GM23248 (cell line): Measurements from ENCODE around the gene USP10. TPM values are rescaled to one million over a fixed set of nuclear protein-coding genes. Genes with fewer than 3 reads are reported as not detected.
"Not testable (repeated sequence)": the region's sequence is repeated elsewhere in the genome, so short reads cannot be mapped to it uniquely, and the experiment has no call there.

Experiments used
- DNase-seq: peaks from one replicate; pipeline ENCODE4 v3.0.0-alpha.2; 2015
- H2AFZ ChIP-seq: fragments of 200-600 bp; sonication (generic); 2 replicates; pipeline ENCODE4 v1.6.1; 2016; ENCODE audit warnings: antibody characterized with exemption
- H3F3A ChIP-seq: fragments of 200-600 bp; sonication (generic); 2 replicates; pipeline ENCODE4 v1.6.1; 2016; ENCODE audit warnings: mild to moderate bottlenecking, antibody characterized with exemption, mixed run types; ENCODE audit not compliant: insufficient read depth
- H3K27ac ChIP-seq: fragments of 200-600 bp; sonication (generic); 2 replicates; pipeline ENCODE4 v1.5.1; 2016; ENCODE audit warnings: mild to moderate bottlenecking
- H3K27me3 ChIP-seq: fragments of 200-600 bp; sonication (generic); replicated peaks from 2 replicates; pipeline ENCODE4 v1.6.1; 2016; ENCODE audit warnings: mild to moderate bottlenecking; ENCODE audit not compliant: insufficient read depth
- H3K36me3 ChIP-seq: fragments of 200-600 bp; sonication (generic); 2 replicates; pipeline ENCODE4 v1.6.1; 2016; ENCODE audit warnings: low read depth, mild to moderate bottlenecking
- H3K4me1 ChIP-seq: fragments of 200-600 bp; sonication (generic); 2 replicates; pipeline ENCODE4 v1.6.1; 2016; ENCODE audit warnings: mild to moderate bottlenecking; ENCODE audit not compliant: insufficient read depth
- H3K4me2 ChIP-seq: fragments of 200-600 bp; sonication (generic); one replicate; pipeline ENCODE4 v1.6.1; 2016; ENCODE audit warnings: mild to moderate bottlenecking; ENCODE audit not compliant: unreplicated experiment
- H3K4me3 ChIP-seq: fragments of 200-600 bp; sonication (generic); 2 replicates; pipeline ENCODE4 v1.5.1; 2016; ENCODE audit warnings: mild to moderate bottlenecking
- H3K79me2 ChIP-seq: fragments of 200-600 bp; sonication (generic); 2 replicates; pipeline ENCODE4 v1.6.1; 2016; ENCODE audit warnings: mild to moderate bottlenecking; ENCODE audit not compliant: insufficient read depth
- H3K9ac ChIP-seq: fragments of 200-600 bp; sonication (generic); 2 replicates; pipeline ENCODE4 v1.6.1; 2016; ENCODE audit warnings: mild to moderate bottlenecking
- H3K9me2 ChIP-seq: fragments of 200-600 bp; sonication (generic); 2 replicates; pipeline ENCODE4 v1.6.1; 2016; ENCODE audit warnings: mixed run types, mild to moderate bottlenecking, moderate library complexity; ENCODE audit not compliant: insufficient read depth
- H3K9me3 ChIP-seq: fragments of 200-600 bp; sonication (generic); one replicate; pipeline ENCODE4 v1.6.1; 2017; ENCODE audit warnings: low read depth
- H4K20me1 ChIP-seq: fragments of 200-600 bp; sonication (generic); 2 replicates; pipeline ENCODE4 v1.6.0; 2016; ENCODE audit not compliant: insufficient read depth
- EZH2 ChIP-seq: fragments of 200-600 bp; sonication (generic); IDR thresholded peaks from 2 replicates; pipeline ENCODE4 v1.6.1; 2018; ENCODE audit warnings: antibody characterized with exemption, mild to moderate bottlenecking; ENCODE audit not compliant: insufficient read depth, poor library complexity, severe bottlenecking
- EZH2phosphoT487 ChIP-seq: fragments of 200-600 bp; sonication (generic); IDR thresholded peaks from 2 replicates; pipeline ENCODE4 v1.6.1; 2018; ENCODE audit warnings: antibody characterized with exemption, moderate library complexity, mild to moderate bottlenecking, low read depth; ENCODE audit not compliant: insufficient read depth
- WGBS, 2 experiments: methylation state at CpG; one replicate each; pipeline ENCODE4 v1.1.6; 2015 to 2017; ENCODE audit warnings: low lambda C conversion rate in 2 of 2, low coverage in 1 of 2; ENCODE audit errors: missing lambda C conversion rate in 2 of 2; 5-methylcytosine and 5-hydroxymethylcytosine counted together
- in situ Hi-C: fragments of 300-500 bp; cut with MboI; formaldehyde crosslinking; loops from 2 replicates; pipeline ENCODE4 v1.15.0; 2020
- polyA plus RNA-seq: library from polyadenylated mRNA; unstranded; fragments of >200 nt; fragmentation: Nextera tagmentation; extraction: Ambion mirVana; gene quantifications from 2 replicates; pipeline ENCODE4 v1.2.1, GENCODE V29; 2016
- total RNA-seq: library from RNA; depleted of rRNA; stranded (reverse); fragments of >200 nt; shearing (Covaris generic); gene quantifications from 2 replicates; pipeline ENCODE4 v1.2.3, GENCODE V29; 2014

Gene USP10
- total and polyA plus RNA-seq, 2 experiments from 2014 or later = 48.3 to 74.0 TPM

DNA sequence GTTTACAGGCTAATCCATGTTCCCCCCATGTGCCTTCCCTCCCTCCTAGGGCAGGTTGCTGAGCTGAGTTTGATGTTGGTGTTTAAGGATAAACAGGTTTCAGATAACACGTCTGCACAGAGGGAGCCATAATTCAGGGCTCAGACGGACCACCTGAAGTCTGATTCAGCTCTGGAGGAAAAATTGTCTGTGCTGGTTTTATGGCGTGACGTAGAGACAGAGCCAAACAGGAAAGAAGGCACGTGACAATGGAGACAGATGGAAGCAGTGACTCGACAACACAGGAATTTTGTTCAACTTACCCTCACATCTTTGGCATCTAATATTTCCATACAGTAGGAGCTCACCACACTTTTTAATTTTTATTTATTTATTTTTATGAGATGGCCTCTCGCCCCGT is 10.7 kb upstream of the USP10 start:
- 0 out of 2 replicates have a peak overlapping the region, but pooled peaks have one; percentile 19 for H2AFZ ChIP-seq
- TF ChIP-seq EZH2 = no peak
- TF ChIP-seq EZH2phosphoT487 = no peak
- peak overlapping the region; percentile 24 for H3K4me2 ChIP-seq
- peak overlapping the region; percentile 46; the same call in 1 of the 2 replicates for H3K9ac ChIP-seq
- in situ Hi-C loops = no loop called here
- H3K36me3 ChIP-seq = no peaks in the 10 kb centered on the region
- WGBS, 2 experiments = 7 to 9% methylated on average over 8 of the region's 8 CpGs
- peak; percentile 97 for DNase-seq
- H3K9me2 ChIP-seq = no peaks in the 10 kb centered on the region
- H3K79me2 ChIP-seq = no peaks in the 10 kb centered on the region
- no peak overlapping the region for H3K4me3 ChIP-seq
- H3K27me3 ChIP-seq = no peaks in the 10 kb centered on the region
- H3K27ac ChIP-seq = peak overlapping the region; percentile 70
- peaks cover 38% of the 10 kb centered on the region for H3K4me1 ChIP-seq
- no peaks in the 10 kb centered on the region for H3K9me3 ChIP-seq
- H3F3A ChIP-seq = peaks cover 42% of the 10 kb centered on the region
- H4K20me1 ChIP-seq = no peaks in the 10 kb centered on the region

- Histone ChIP-seq H3K36me3 (no peaks in the 10 kb centered on the region), H3K79me2 (no peaks in the 10 kb centered on the region), H3K27ac (peak overlapping the region; percentile 70), H4K20me1 (no peaks in the 10 kb centered on the region), H3K9ac (peak overlapping the region; percentile 46), H2AFZ (no peak overlapping the region), H3K9me2 (no peaks in the 10 kb centered on the region), H3K4me2 (peak overlapping the region; percentile 24), H3F3A (peaks cover 42% of the 10 kb centered on the region), H3K9me3 (no peaks in the 10 kb centered on the region), H3K4me3 (no peak overlapping the region), H3K27me3 (no peaks in the 10 kb centered on the region), H3K4me1 (peaks cover 38% of the 10 kb centered on the region)
- WGBS, 2 experiments = 64 to 69% methylated on average over 6 of the region's 6 CpGs
- in situ Hi-C loops = no loop called here
- peak; percentile 65 for DNase-seq
- TF ChIP-seq EZH2phosphoT487 = 0 out of 2 replicates have a peak, but pooled peaks have one; percentile 76
- TF ChIP-seq EZH2 = no peak
Observed at GRCh38 chr16:84690088-84690819, 9.5 kb upstream of the USP10 start.

- Histone ChIP-seq H3K9me2 (no peaks in the 10 kb centered on the region), H4K20me1 (no peaks in the 10 kb centered on the region), H3F3A (peaks cover 33% of the 10 kb centered on the region), H3K9me3 (no peaks in the 10 kb centered on the region), H3K4me1 (peaks cover 31% of the 10 kb centered on the region), H3K36me3 (no peaks in the 10 kb centered on the region), H3K9ac (no peak overlapping the region), H3K27ac (no peak overlapping the region), H3K4me3 (no peak overlapping the region), H3K27me3 (no peaks in the 10 kb centered on the region), H3K4me2 (no peak overlapping the region), H2AFZ (peak overlapping the region; percentile 23; the same call in 1 of the 2 replicates), H3K79me2 (no peaks in the 10 kb centered on the region)
- 61 to 66% methylated on average over 6 of the region's 6 CpGs for WGBS, 2 experiments
- DNase-seq = no peak
- in situ Hi-C loops = no loop called here
- TF ChIP-seq EZH2phosphoT487 = no peak
- TF ChIP-seq EZH2 = no peak
Observed at GRCh38 chr16:84692451-84693214, 7.2 kb upstream of the USP10 start.

DNA sequence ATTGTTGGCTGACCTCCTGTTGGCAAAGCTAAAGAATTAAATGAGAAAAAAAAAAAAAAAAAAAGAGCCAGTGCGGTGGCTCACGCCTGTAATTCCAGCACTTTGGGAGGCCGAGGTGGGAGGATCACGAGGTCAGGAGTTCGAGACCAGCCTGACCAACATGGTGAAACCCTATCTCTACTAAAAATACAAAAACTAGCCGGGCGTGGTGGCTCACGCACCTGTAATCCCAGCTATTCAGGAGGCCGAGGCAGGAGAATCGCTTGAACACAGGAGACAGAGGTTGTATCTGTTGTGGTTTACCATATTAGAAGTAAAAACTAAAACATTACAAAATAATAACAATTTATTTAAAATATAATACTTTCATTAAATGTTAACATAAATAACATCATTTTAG is 5.9 kb upstream of the USP10 start:
- H3K27me3 ChIP-seq, DNase-seq, H3K4me2 ChIP-seq, H4K20me1 ChIP-seq, H3K36me3 ChIP-seq, H3K4me3 ChIP-seq, H3K79me2 ChIP-seq, H3K9me2 ChIP-seq, H2AFZ ChIP-seq, H3K9me3 ChIP-seq, in situ Hi-C loops, H3K27ac ChIP-seq, H3K9ac ChIP-seq: not testable (repeated sequence)
- Histone ChIP-seq H3F3A (peaks cover 20% of the 10 kb centered on the region), H3K4me1 (peaks cover 21% of the 10 kb centered on the region)
- WGBS, 2 experiments = 90 to 92% methylated on average over 10 of the region's 10 CpGs
